ENCODE results near the gene PDE9A.

DNA sequence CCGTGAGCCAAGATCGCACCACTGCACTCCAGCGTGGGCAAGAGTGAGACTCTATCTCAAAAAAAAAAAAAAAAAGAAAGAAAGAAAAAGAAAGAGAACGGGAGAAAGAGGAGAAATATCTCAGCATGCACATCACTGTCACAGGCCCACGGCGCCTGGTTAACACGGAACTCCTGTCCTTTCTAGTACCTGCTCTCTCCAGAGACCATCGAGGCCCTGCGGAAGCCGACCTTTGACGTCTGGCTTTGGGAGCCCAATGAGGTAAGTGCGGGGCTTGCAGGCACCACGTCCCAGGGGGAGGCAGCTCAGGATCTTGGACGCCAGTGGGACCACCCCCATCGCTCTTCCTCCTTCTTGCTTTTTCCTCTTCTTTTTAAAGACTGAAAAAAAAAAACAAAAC is 100.4 kb downstream of the PDE9A start:
- no peak for TF ChIP-seq POLR2A (IDR thresholded peaks at IDR 0.05; ENCODE audit: low read depth)
- TF ChIP-seq, protein P1, sequence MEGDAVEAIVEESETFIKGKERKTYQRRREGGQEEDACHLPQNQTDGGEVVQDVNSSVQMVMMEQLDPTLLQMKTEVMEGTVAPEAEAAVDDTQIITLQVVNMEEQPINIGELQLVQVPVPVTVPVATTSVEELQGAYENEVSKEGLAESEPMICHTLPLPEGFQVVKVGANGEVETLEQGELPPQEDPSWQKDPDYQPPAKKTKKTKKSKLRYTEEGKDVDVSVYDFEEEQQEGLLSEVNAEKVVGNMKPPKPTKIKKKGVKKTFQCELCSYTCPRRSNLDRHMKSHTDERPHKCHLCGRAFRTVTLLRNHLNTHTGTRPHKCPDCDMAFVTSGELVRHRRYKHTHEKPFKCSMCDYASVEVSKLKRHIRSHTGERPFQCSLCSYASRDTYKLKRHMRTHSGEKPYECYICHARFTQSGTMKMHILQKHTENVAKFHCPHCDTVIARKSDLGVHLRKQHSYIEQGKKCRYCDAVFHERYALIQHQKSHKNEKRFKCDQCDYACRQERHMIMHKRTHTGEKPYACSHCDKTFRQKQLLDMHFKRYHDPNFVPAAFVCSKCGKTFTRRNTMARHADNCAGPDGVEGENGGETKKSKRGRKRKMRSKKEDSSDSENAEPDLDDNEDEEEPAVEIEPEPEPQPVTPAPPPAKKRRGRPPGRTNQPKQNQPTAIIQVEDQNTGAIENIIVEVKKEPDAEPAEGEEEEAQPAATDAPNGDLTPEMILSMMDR (IDR thresholded peaks at IDR 0.05), result no peak
- TF ChIP-seq POLR2AphosphoS5 (IDR thresholded peaks at IDR 0.05), result no peak
- no peak for TF ChIP-seq EP300 (IDR thresholded peaks at IDR 0.05)

Data from esophagus muscularis mucosa (tissue), 4 donors.